ENCODE measurements around the gene PHKB.
"Not testable (repeated sequence)": the region's sequence is repeated elsewhere in the genome, so short reads cannot be mapped to it uniquely, and the experiment has no call there.

Gene PHKB

DNA sequence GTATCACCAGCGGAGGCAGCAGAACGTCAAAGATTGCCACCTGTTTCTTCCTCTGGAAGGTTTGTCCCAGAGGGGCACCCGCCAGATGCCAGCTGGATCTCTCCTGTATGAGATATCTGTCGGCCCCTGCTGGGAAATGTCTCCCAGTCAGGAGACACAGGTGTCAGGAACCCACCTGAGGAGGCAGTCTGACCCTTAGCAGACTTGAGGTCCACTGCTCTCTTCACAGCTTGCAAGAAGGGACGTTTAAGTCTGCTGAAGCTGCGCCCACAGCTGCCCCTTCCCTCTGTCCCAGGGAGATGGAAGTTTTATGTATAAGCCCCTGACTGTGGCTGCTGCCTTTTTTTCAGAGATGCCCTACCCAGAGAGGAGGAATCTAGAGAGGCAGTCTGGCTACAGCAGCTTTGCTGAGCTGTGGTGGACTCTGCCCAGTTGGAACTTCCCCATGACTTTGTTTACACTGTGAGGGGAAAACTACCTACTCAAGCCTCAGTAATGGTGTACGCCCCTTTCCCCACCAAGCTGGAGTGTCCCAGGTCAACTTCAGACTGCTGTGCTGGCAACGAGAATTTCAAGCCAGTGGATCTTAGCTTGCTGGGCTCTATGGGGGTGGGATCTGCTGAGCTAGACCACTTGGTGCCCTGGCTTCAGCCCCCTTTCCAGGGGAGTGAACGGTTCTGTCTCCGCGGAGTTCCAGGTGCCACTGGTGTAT lies 92.9 kb downstream of the PHKB start:
- H3K9me3 ChIP-seq (ENCODE audit: control insufficient read depth in 5 of 5, low read length in 5 of 5): peaks cover 0 to 13% (median 7%) of the 10 kb centered on the region in 5 donors
- H3K27ac ChIP-seq (ENCODE audit: low read depth, low read length): no peak overlapping the region
- no peak overlapping the region for H3K9ac ChIP-seq (ENCODE audit: low read length in 5 of 5)
- H3K4me3 ChIP-seq (ENCODE audit: low read depth in 1 of 5, low read length in 5 of 5): no peak overlapping the region
- no peaks in the 10 kb centered on the region for H3K4me1 ChIP-seq (ENCODE audit: control insufficient read depth in 5 of 5, insufficient read depth in 5 of 5, low read length in 5 of 5)
- peaks cover 11 to 28% (median 23%) of the 10 kb centered on the region in 5 donors for H3K36me3 ChIP-seq (ENCODE audit: control insufficient read depth in 5 of 5, insufficient read depth in 5 of 5, low read length in 5 of 5)
- no peaks in the 10 kb centered on the region for H3K27me3 ChIP-seq (ENCODE audit: control insufficient read depth in 5 of 5, insufficient read depth in 4 of 5, low read length in 5 of 5)

DNA sequence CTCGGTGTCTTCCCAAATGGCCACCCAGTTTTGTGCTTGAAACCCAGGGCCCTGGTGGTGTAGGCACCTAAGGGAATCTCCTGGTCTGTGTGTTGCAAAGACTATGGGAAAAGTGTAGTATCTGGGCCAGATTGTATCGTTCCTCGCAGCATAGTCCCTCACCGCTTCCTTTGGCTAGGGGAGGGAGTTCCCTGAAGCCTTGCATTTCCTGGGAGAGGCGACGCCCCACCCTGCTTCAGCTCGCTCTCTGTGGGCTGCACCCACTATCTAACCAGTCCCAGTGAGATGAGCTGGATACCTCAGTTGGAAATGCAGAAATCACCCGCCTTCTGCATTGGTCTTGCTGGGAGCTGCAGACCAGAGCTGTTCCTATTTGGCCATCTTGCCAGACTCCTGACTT lies 93.5 kb downstream of the PHKB start:
- H3K9ac ChIP-seq (ENCODE audit: low read length in 5 of 5); H3K4me1 ChIP-seq (ENCODE audit: control insufficient read depth in 5 of 5, insufficient read depth in 5 of 5, low read length in 5 of 5); H3K4me3 ChIP-seq (ENCODE audit: low read depth in 1 of 5, low read length in 5 of 5); H3K27ac ChIP-seq (ENCODE audit: low read depth, low read length); H3K27me3 ChIP-seq (ENCODE audit: control insufficient read depth in 5 of 5, insufficient read depth in 4 of 5, low read length in 5 of 5): not testable (repeated sequence)
- Histone ChIP-seq H3K9me3 (ENCODE audit: control insufficient read depth in 5 of 5, low read length in 5 of 5) (peaks cover 0 to 13% (median 7%) of the 10 kb centered on the region in 5 donors), H3K36me3 (ENCODE audit: control insufficient read depth in 5 of 5, insufficient read depth in 5 of 5, low read length in 5 of 5) (peaks cover 11 to 28% (median 23%) of the 10 kb centered on the region in 5 donors)

DNA sequence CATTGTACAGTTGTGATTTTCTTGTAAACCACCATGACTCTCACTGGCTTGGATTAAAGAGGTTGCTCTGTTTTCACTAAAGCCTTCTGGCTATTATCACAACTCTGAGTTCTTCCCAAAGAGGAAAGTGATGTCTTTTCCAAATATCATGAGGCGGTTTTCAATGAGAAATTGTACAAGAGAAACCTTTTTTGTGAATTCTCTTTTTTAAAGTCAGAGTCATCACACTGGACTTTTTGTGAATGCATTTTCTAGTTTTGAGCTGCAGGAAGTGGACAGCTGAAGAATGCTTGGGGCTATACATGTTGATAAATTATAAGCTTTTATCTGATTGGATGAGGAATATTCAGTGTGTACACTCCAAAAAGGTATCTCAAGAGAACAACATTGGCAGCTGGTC lies 100.2 kb downstream of the PHKB start:
- Histone ChIP-seq H3K4me1 (ENCODE audit: control insufficient read depth in 5 of 5, insufficient read depth in 5 of 5, low read length in 5 of 5) (peaks cover 0 to 15% (median 6%) of the 10 kb centered on the region in 5 donors), H3K9me3 (ENCODE audit: control insufficient read depth in 5 of 5, low read length in 5 of 5) (peaks cover 0 to 3% (median 0%) of the 10 kb centered on the region in 5 donors), H3K4me3 (ENCODE audit: low read depth in 1 of 5, low read length in 5 of 5) (no peak overlapping the region), H3K27ac (ENCODE audit: low read depth, low read length) (no peak overlapping the region), H3K36me3 (ENCODE audit: control insufficient read depth in 5 of 5, insufficient read depth in 5 of 5, low read length in 5 of 5) (peaks cover 0 to 8% (median 4%) of the 10 kb centered on the region in 5 donors), H3K9ac (ENCODE audit: low read length in 5 of 5) (no peak overlapping the region), H3K27me3 (ENCODE audit: control insufficient read depth in 5 of 5, insufficient read depth in 4 of 5, low read length in 5 of 5) (no peaks in the 10 kb centered on the region)

- H3K4me3 ChIP-seq (ENCODE audit: low read depth in 1 of 5, low read length in 5 of 5): no peak overlapping the region
- peaks cover 0 to 3% (median 0%) of the 10 kb centered on the region in 5 donors for H3K9me3 ChIP-seq (ENCODE audit: control insufficient read depth in 5 of 5, low read length in 5 of 5)
- no peak overlapping the region for H3K9ac ChIP-seq (ENCODE audit: low read length in 5 of 5)
- no peak overlapping the region for H3K27ac ChIP-seq (ENCODE audit: low read depth, low read length)
- H3K27me3 ChIP-seq (ENCODE audit: control insufficient read depth in 5 of 5, insufficient read depth in 4 of 5, low read length in 5 of 5): no peaks in the 10 kb centered on the region
- peaks cover 0 to 11% (median 4%) of the 10 kb centered on the region in 5 donors for H3K36me3 ChIP-seq (ENCODE audit: control insufficient read depth in 5 of 5, insufficient read depth in 5 of 5, low read length in 5 of 5)
- peaks cover 0 to 19% (median 6%) of the 10 kb centered on the region in 5 donors for H3K4me1 ChIP-seq (ENCODE audit: control insufficient read depth in 5 of 5, insufficient read depth in 5 of 5, low read length in 5 of 5)
These were observed 101.2 kb downstream of the PHKB start for GRCh38 chr16:47562366-47562765.

DNA sequence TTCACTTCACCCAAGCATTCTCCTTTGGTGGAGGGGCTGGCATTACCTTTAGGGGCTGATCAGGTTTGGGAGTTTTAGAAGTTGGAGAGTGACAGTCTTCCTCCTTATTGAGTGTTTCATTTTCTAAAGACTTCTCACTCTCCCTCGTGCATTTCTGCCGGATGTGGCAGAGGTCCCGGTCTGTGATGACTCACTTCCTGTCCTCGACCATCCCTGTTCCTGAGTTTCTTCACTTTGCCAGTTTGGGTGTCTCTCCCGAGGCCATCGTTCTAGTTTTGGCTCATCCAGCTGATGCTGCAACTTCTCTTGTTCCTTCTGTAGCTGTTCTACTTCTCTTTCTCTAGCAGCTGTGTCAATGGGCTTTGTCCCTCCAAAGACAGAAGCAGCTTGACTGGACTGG lies 104.3 kb downstream of the PHKB start:
- no peak overlapping the region for H3K9ac ChIP-seq (ENCODE audit: low read length in 5 of 5)
- peaks cover 0 to 11% (median 4%) of the 10 kb centered on the region in 5 donors for H3K36me3 ChIP-seq (ENCODE audit: control insufficient read depth in 5 of 5, insufficient read depth in 5 of 5, low read length in 5 of 5)
- peak overlapping the region; percentile 20 for H3K27ac ChIP-seq (ENCODE audit: low read depth, low read length)
- H3K27me3 ChIP-seq (ENCODE audit: control insufficient read depth in 5 of 5, insufficient read depth in 4 of 5, low read length in 5 of 5): no peaks in the 10 kb centered on the region
- H3K4me3 ChIP-seq (ENCODE audit: low read depth in 1 of 5, low read length in 5 of 5): no peak overlapping the region
- H3K4me1 ChIP-seq (ENCODE audit: control insufficient read depth in 5 of 5, insufficient read depth in 5 of 5, low read length in 5 of 5): peaks cover 0 to 19% (median 6%) of the 10 kb centered on the region in 5 donors
- H3K9me3 ChIP-seq (ENCODE audit: control insufficient read depth in 5 of 5, low read length in 5 of 5): no peaks in the 10 kb centered on the region

GRCh38 chr16:47567321-47567720 lies 106.2 kb downstream of the PHKB start:
- H3K4me1 ChIP-seq (ENCODE audit: control insufficient read depth in 5 of 5, insufficient read depth in 5 of 5, low read length in 5 of 5): peaks cover 0 to 19% (median 6%) of the 10 kb centered on the region in 5 donors
- H3K4me3 ChIP-seq (ENCODE audit: low read depth in 1 of 5, low read length in 5 of 5): no peak overlapping the region
- H3K9me3 ChIP-seq (ENCODE audit: control insufficient read depth in 5 of 5, low read length in 5 of 5): no peaks in the 10 kb centered on the region
- peaks cover 2 to 7% (median 4%) of the 10 kb centered on the region in 5 donors for H3K36me3 ChIP-seq (ENCODE audit: control insufficient read depth in 5 of 5, insufficient read depth in 5 of 5, low read length in 5 of 5)
- no peak overlapping the region for H3K27ac ChIP-seq (ENCODE audit: low read depth, low read length)
- H3K9ac ChIP-seq (ENCODE audit: low read length in 5 of 5): no peak overlapping the region
- no peaks in the 10 kb centered on the region for H3K27me3 ChIP-seq (ENCODE audit: control insufficient read depth in 5 of 5, insufficient read depth in 4 of 5, low read length in 5 of 5)

DNA sequence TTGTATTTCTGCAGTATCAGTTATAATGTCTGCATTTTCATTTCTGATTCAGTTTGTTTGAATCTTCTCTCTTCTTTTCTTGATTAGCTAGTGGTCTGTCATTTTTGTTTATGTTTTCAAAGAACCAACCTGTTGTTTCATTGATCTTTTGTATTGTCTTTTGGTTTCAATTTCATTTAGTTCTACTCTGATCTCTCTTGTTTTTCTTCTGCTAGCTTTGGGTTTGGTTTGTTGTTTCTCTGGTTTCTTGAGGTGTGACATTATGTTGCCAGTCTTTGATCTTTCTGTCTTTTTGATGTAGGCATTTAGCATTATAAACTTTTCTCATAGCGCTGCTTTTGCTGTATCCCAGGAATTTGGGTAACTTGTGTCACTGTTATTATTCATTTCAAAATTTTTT lies 107.2 kb downstream of the PHKB start:
- peaks cover 0 to 19% (median 6%) of the 10 kb centered on the region in 5 donors for H3K4me1 ChIP-seq (ENCODE audit: control insufficient read depth in 5 of 5, insufficient read depth in 5 of 5, low read length in 5 of 5)
- no peak overlapping the region for H3K9ac ChIP-seq (ENCODE audit: low read length in 5 of 5)
- H3K9me3 ChIP-seq (ENCODE audit: control insufficient read depth in 5 of 5, low read length in 5 of 5): no peaks in the 10 kb centered on the region
- no peaks in the 10 kb centered on the region for H3K27me3 ChIP-seq (ENCODE audit: control insufficient read depth in 5 of 5, insufficient read depth in 4 of 5, low read length in 5 of 5)
- H3K36me3 ChIP-seq (ENCODE audit: control insufficient read depth in 5 of 5, insufficient read depth in 5 of 5, low read length in 5 of 5): peaks cover 0 to 6% (median 3%) of the 10 kb centered on the region in 5 donors
- H3K27ac ChIP-seq (ENCODE audit: low read depth, low read length): no peak overlapping the region
- H3K4me3 ChIP-seq (ENCODE audit: low read depth in 1 of 5, low read length in 5 of 5): no peak overlapping the region

GRCh38 chr16:47571049-47571448 lies 109.9 kb downstream of the PHKB start:
- H3K9me3 ChIP-seq (ENCODE audit: control insufficient read depth in 5 of 5, low read length in 5 of 5): no peaks in the 10 kb centered on the region
- H3K9ac ChIP-seq (ENCODE audit: low read length in 5 of 5): no peak overlapping the region
- H3K36me3 ChIP-seq (ENCODE audit: control insufficient read depth in 5 of 5, insufficient read depth in 5 of 5, low read length in 5 of 5): peaks cover 0 to 6% (median 3%) of the 10 kb centered on the region in 5 donors
- no peak overlapping the region for H3K4me3 ChIP-seq (ENCODE audit: low read depth in 1 of 5, low read length in 5 of 5)
- H3K27ac ChIP-seq (ENCODE audit: low read depth, low read length): no peak overlapping the region
- H3K4me1 ChIP-seq (ENCODE audit: control insufficient read depth in 5 of 5, insufficient read depth in 5 of 5, low read length in 5 of 5): peaks cover 0 to 6% (median 2%) of the 10 kb centered on the region in 5 donors
- H3K27me3 ChIP-seq (ENCODE audit: control insufficient read depth in 5 of 5, insufficient read depth in 4 of 5, low read length in 5 of 5): no peaks in the 10 kb centered on the region

DNA sequence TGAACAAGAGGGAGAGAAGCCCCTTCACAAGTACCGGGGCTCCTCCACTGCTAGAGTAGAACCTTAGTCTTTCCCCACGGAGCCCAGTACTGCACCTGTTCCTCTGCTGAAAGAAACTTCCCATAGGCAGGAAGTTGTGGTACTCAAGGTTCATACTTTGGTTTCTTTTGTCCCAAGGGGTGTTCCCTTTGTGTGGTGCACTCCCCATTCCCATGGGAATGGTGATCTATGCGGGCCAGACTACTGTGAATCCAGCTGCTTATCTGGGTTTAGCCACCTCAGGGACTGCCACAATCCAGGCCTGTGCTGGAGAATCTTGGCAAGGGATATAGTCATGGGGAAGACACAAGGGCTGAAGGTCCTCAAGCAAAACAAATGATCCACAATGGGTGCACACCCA lies 110.6 kb downstream of the PHKB start:
- H3K9ac ChIP-seq (ENCODE audit: low read length in 5 of 5): no peak overlapping the region
- no peaks in the 10 kb centered on the region for H3K27me3 ChIP-seq (ENCODE audit: control insufficient read depth in 5 of 5, insufficient read depth in 4 of 5, low read length in 5 of 5)
- H3K27ac ChIP-seq (ENCODE audit: low read depth, low read length): no peak overlapping the region
- H3K36me3 ChIP-seq (ENCODE audit: control insufficient read depth in 5 of 5, insufficient read depth in 5 of 5, low read length in 5 of 5): peaks cover 0 to 6% (median 0%) of the 10 kb centered on the region in 5 donors
- H3K4me1 ChIP-seq (ENCODE audit: control insufficient read depth in 5 of 5, insufficient read depth in 5 of 5, low read length in 5 of 5): peaks cover 0 to 2% (median 0%) of the 10 kb centered on the region in 5 donors
- H3K9me3 ChIP-seq (ENCODE audit: control insufficient read depth in 5 of 5, low read length in 5 of 5): no peaks in the 10 kb centered on the region
- no peak overlapping the region for H3K4me3 ChIP-seq (ENCODE audit: low read depth in 1 of 5, low read length in 5 of 5)

DNA sequence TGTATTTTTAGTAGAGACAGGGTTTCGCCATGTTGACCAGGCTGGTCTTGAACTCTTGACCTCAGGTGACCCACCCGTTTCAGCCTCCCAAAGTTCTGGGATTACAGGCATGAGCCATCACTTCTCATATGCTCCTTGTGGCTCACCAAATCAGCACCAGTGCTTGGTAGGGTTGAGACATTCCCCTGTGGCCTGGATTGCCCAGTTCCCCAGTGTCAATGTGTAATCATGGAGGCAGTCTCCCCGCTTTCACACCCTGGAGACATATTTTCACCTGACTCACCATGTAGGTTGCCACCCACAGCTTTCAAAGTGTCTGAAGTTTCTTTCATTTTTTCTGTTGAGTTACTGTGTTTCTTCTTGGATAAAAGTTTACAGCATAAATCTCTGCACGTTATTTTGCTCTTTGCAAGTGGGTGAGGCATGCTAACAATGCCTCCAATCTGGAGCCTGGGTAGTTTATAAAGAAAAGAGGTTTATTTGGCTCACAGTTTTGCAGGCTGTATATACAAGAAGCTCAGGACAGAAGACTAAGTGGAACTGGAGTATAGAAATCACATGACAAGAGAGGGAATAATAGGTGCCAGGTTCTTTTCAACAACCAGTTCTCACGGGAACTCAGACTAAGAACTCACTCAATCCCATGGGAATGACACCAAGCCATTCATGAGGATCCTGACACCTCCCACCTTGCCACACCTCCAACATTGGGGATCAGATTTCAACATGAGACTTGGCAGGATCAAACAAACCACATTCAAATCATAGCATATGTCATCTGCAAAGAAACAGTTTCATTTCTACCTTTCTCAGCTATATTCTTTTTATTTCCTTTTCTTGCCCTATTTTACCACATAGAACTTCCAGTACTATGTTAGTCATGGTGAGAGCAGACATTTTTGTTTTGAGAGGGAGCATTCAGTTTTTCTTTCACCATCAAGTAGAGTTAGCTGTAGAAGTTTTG lies 113.2 kb downstream of the PHKB start:
- Histone ChIP-seq H3K4me1 (ENCODE audit: control insufficient read depth in 5 of 5, insufficient read depth in 5 of 5, low read length in 5 of 5) (peaks cover 0 to 2% (median 0%) of the 10 kb centered on the region in 5 donors), H3K9me3 (ENCODE audit: control insufficient read depth in 5 of 5, low read length in 5 of 5) (no peaks in the 10 kb centered on the region), H3K9ac (ENCODE audit: low read length in 5 of 5) (no peak overlapping the region), H3K27me3 (ENCODE audit: control insufficient read depth in 5 of 5, insufficient read depth in 4 of 5, low read length in 5 of 5) (no peaks in the 10 kb centered on the region), H3K4me3 (ENCODE audit: low read depth in 1 of 5, low read length in 5 of 5) (no peak overlapping the region), H3K36me3 (ENCODE audit: control insufficient read depth in 5 of 5, insufficient read depth in 5 of 5, low read length in 5 of 5) (peaks cover 0 to 6% (median 0%) of the 10 kb centered on the region in 5 donors), H3K27ac (ENCODE audit: low read depth, low read length) (no peak overlapping the region)
